GM23248 (cell line): ENCODE measurements around the gene ASPM. TPM values are rescaled to one million over a fixed set of nuclear protein-coding genes. Genes with fewer than 3 reads are reported as not detected.

Experiments
- DNase-seq: peaks from one replicate; pipeline ENCODE4 v3.0.0-alpha.2; 2015
- H2AFZ ChIP-seq: fragments of 200-600 bp; sonication (generic); 2 replicates; pipeline ENCODE4 v1.6.1; 2016; ENCODE audit warnings: antibody characterized with exemption
- H3F3A ChIP-seq: fragments of 200-600 bp; sonication (generic); 2 replicates; pipeline ENCODE4 v1.6.1; 2016; ENCODE audit warnings: mild to moderate bottlenecking, antibody characterized with exemption, mixed run types; ENCODE audit not compliant: insufficient read depth
- H3K27ac ChIP-seq: fragments of 200-600 bp; sonication (generic); 2 replicates; pipeline ENCODE4 v1.5.1; 2016; ENCODE audit warnings: mild to moderate bottlenecking
- H3K27me3 ChIP-seq: fragments of 200-600 bp; sonication (generic); replicated peaks from 2 replicates; pipeline ENCODE4 v1.6.1; 2016; ENCODE audit warnings: mild to moderate bottlenecking; ENCODE audit not compliant: insufficient read depth
- H3K36me3 ChIP-seq: fragments of 200-600 bp; sonication (generic); 2 replicates; pipeline ENCODE4 v1.6.1; 2016; ENCODE audit warnings: low read depth, mild to moderate bottlenecking
- H3K4me1 ChIP-seq: fragments of 200-600 bp; sonication (generic); 2 replicates; pipeline ENCODE4 v1.6.1; 2016; ENCODE audit warnings: mild to moderate bottlenecking; ENCODE audit not compliant: insufficient read depth
- H3K4me2 ChIP-seq: fragments of 200-600 bp; sonication (generic); one replicate; pipeline ENCODE4 v1.6.1; 2016; ENCODE audit warnings: mild to moderate bottlenecking; ENCODE audit not compliant: unreplicated experiment
- H3K4me3 ChIP-seq: fragments of 200-600 bp; sonication (generic); 2 replicates; pipeline ENCODE4 v1.5.1; 2016; ENCODE audit warnings: mild to moderate bottlenecking
- H3K79me2 ChIP-seq: fragments of 200-600 bp; sonication (generic); 2 replicates; pipeline ENCODE4 v1.6.1; 2016; ENCODE audit warnings: mild to moderate bottlenecking; ENCODE audit not compliant: insufficient read depth
- H3K9ac ChIP-seq: fragments of 200-600 bp; sonication (generic); 2 replicates; pipeline ENCODE4 v1.6.1; 2016; ENCODE audit warnings: mild to moderate bottlenecking
- H3K9me2 ChIP-seq: fragments of 200-600 bp; sonication (generic); 2 replicates; pipeline ENCODE4 v1.6.1; 2016; ENCODE audit warnings: mixed run types, mild to moderate bottlenecking, moderate library complexity; ENCODE audit not compliant: insufficient read depth
- H3K9me3 ChIP-seq: fragments of 200-600 bp; sonication (generic); one replicate; pipeline ENCODE4 v1.6.1; 2017; ENCODE audit warnings: low read depth
- H4K20me1 ChIP-seq: fragments of 200-600 bp; sonication (generic); 2 replicates; pipeline ENCODE4 v1.6.0; 2016; ENCODE audit not compliant: insufficient read depth
- EZH2 ChIP-seq: fragments of 200-600 bp; sonication (generic); IDR thresholded peaks from 2 replicates; pipeline ENCODE4 v1.6.1; 2018; ENCODE audit warnings: antibody characterized with exemption, mild to moderate bottlenecking; ENCODE audit not compliant: insufficient read depth, poor library complexity, severe bottlenecking
- EZH2phosphoT487 ChIP-seq: fragments of 200-600 bp; sonication (generic); IDR thresholded peaks from 2 replicates; pipeline ENCODE4 v1.6.1; 2018; ENCODE audit warnings: antibody characterized with exemption, moderate library complexity, mild to moderate bottlenecking, low read depth; ENCODE audit not compliant: insufficient read depth
- WGBS, 2 experiments: methylation state at CpG; one replicate each; pipeline ENCODE4 v1.1.6; 2015 to 2017; ENCODE audit warnings: low lambda C conversion rate in 2 of 2, low coverage in 1 of 2; ENCODE audit errors: missing lambda C conversion rate in 2 of 2; 5-methylcytosine and 5-hydroxymethylcytosine counted together
- in situ Hi-C: fragments of 300-500 bp; cut with MboI; formaldehyde crosslinking; loops from 2 replicates; pipeline ENCODE4 v1.15.0; 2020
- polyA plus RNA-seq: library from polyadenylated mRNA; unstranded; fragments of >200 nt; fragmentation: Nextera tagmentation; extraction: Ambion mirVana; gene quantifications from 2 replicates; pipeline ENCODE4 v1.2.1, GENCODE V29; 2016
- total RNA-seq: library from RNA; depleted of rRNA; stranded (reverse); fragments of >200 nt; shearing (Covaris generic); gene quantifications from 2 replicates; pipeline ENCODE4 v1.2.3, GENCODE V29; 2014

Gene ASPM
- total and polyA plus RNA-seq, 2 experiments from 2014 or later = 7.3 to 17.2 TPM

GRCh38 chr1:197140121-197140520 lies 6.3 kb downstream of the ASPM start:
- Histone ChIP-seq H3K36me3 (no peaks in the 10 kb centered on the region), H3K79me2 (peaks cover 75% of the 10 kb centered on the region), H4K20me1 (no peaks in the 10 kb centered on the region), H3K9me2 (no peaks in the 10 kb centered on the region), H3K9ac (no peak overlapping the region), H3K9me3 (no peaks in the 10 kb centered on the region), H3K27me3 (no peaks in the 10 kb centered on the region), H3K4me3 (no peak overlapping the region), H3K4me2 (no peak overlapping the region), H3F3A (peaks cover 7% of the 10 kb centered on the region), H3K4me1 (peaks cover 25% of the 10 kb centered on the region; the same call in 1 of the 2 replicates), H3K27ac (no peak overlapping the region), H2AFZ (peak overlapping the region; percentile 95)
- peak; percentile 10 for DNase-seq
- TF ChIP-seq EZH2phosphoT487 (no peak), EZH2 (no peak)
- 83 to 87% methylated on average over 2 of the region's 2 CpGs for WGBS, 2 experiments
- in situ Hi-C loops = no loop called here

- Histone ChIP-seq H4K20me1 (no peaks in the 10 kb centered on the region), H3K9me2 (no peaks in the 10 kb centered on the region), H3K4me3 (no peak overlapping the region), H3K27ac (no peak overlapping the region), H3K9ac (no peak overlapping the region), H3K27me3 (no peaks in the 10 kb centered on the region), H2AFZ (peak overlapping the region; percentile 28; the same call in 1 of the 2 replicates), H3K4me1 (peaks cover 17% of the 10 kb centered on the region; the same call in 1 of the 2 replicates), H3K9me3 (no peaks in the 10 kb centered on the region), H3K4me2 (no peak overlapping the region), H3F3A (no peaks in the 10 kb centered on the region), H3K79me2 (peaks cover 66% of the 10 kb centered on the region), H3K36me3 (no peaks in the 10 kb centered on the region)
- in situ Hi-C loops = no loop called here
- no peak for DNase-seq
- WGBS, 2 experiments = 99% methylated on average over 15 of the region's 15 CpGs
- TF ChIP-seq EZH2phosphoT487 (no peak), EZH2 (no peak)
These were observed 7.3 kb downstream of the ASPM start for GRCh38 chr1:197139169-197139568.

- Histone ChIP-seq H3K4me2 (no peak overlapping the region), H2AFZ (no peak overlapping the region), H3K79me2 (peaks cover 47% of the 10 kb centered on the region), H3K9ac (no peak overlapping the region), H3K27ac (no peak overlapping the region), H3K9me2 (no peaks in the 10 kb centered on the region), H3K4me1 (peaks cover 7% of the 10 kb centered on the region; the same call in 1 of the 2 replicates), H3K9me3 (no peaks in the 10 kb centered on the region), H4K20me1 (no peaks in the 10 kb centered on the region), H3K27me3 (no peaks in the 10 kb centered on the region), H3K36me3 (no peaks in the 10 kb centered on the region), H3F3A (no peaks in the 10 kb centered on the region), H3K4me3 (no peak overlapping the region)
- TF ChIP-seq EZH2 = no peak
- no peak for TF ChIP-seq EZH2phosphoT487
- 81 to 83% methylated on average over 7 of the region's 7 CpGs for WGBS, 2 experiments
- no peak for DNase-seq
- in situ Hi-C loops = no loop called here
These were observed 9.1 kb downstream of the ASPM start for GRCh38 chr1:197137322-197137721.

GRCh38 chr1:197130677-197131304 lies 15.7 kb downstream of the ASPM start:
- Histone ChIP-seq H3K4me1 (peaks cover 34% of the 10 kb centered on the region), H3K79me2 (peaks cover 3% of the 10 kb centered on the region; the same call in 1 of the 2 replicates), H3K27me3 (no peaks in the 10 kb centered on the region), H3K36me3 (no peaks in the 10 kb centered on the region), H3K4me3 (peak overlapping the region; percentile 62), H3K9me3 (no peaks in the 10 kb centered on the region), H3K27ac (peak overlapping the region; percentile 66), H3K4me2 (peak overlapping the region; percentile 88), H3K9me2 (no peaks in the 10 kb centered on the region), H2AFZ (peak overlapping the region; percentile 47), H4K20me1 (no peaks in the 10 kb centered on the region), H3F3A (peaks cover 20% of the 10 kb centered on the region), H3K9ac (peak overlapping the region; percentile 32)
- peak; percentile 73 for DNase-seq
- TF ChIP-seq EZH2phosphoT487 (no peak), EZH2 (no peak)
- in situ Hi-C loops = no loop called here
- 87% methylated on average over 2 of the region's 2 CpGs for WGBS, 2 experiments

GRCh38 chr1:197129698-197130097 lies 16.8 kb downstream of the ASPM start:
- Histone ChIP-seq H3K79me2 (no peaks in the 10 kb centered on the region; the same call in 1 of the 2 replicates), H2AFZ (no peak overlapping the region), H3K4me3 (no peak overlapping the region), H3K9me3 (no peaks in the 10 kb centered on the region), H3F3A (peaks cover 20% of the 10 kb centered on the region), H3K27ac (no peak overlapping the region), H4K20me1 (no peaks in the 10 kb centered on the region), H3K4me1 (peaks cover 34% of the 10 kb centered on the region), H3K9me2 (no peaks in the 10 kb centered on the region), H3K9ac (no peak overlapping the region), H3K4me2 (no peak overlapping the region), H3K27me3 (no peaks in the 10 kb centered on the region), H3K36me3 (no peaks in the 10 kb centered on the region)
- DNase-seq = no peak
- in situ Hi-C loops = no loop called here
- WGBS, 2 experiments = 91 to 96% methylated on average over 2 of the region's 2 CpGs
- TF ChIP-seq EZH2phosphoT487 (no peak), EZH2 (no peak)
